ENCODE data around the gene KCNMA1.
"Not testable (repeated sequence)": the region's sequence is repeated elsewhere in the genome, so short reads cannot be mapped to it uniquely, and the experiment has no call there.

Gene KCNMA1

DNA sequence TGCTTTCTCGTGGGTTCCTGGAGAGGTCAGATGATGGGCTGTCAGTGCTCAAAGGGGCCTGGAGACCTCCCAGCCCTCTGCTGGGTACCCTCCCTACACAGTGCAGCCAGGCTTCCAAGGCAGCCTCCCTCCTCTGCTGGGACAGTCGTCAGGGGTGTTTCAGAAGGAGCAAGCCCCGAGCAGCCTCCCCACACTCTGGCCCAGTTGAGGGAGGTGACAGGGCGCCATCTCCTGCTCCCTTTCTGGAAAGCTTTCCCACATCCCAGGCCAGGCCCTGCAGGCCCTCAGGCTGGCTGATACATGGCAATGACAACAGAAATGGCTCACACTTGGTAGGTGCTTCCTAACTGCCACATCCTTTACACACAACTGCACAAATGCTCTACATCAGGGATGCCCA is 32.1 kb downstream of the KCNMA1 start:
- DNase-seq (ENCODE audit: low read depth in 3 of 3), result no peak

GRCh38 chr10:77604941-77605351 is 32.7 kb downstream of the KCNMA1 start:
- no peak for DNase-seq (ENCODE audit: low read depth in 3 of 3)

GRCh38 chr10:77604063-77604462 is 33.5 kb downstream of the KCNMA1 start:
- DNase-seq (ENCODE audit: low read depth in 3 of 3), result no peak

GRCh38 chr10:77603534-77603927 is 34.1 kb downstream of the KCNMA1 start:
- no peak for DNase-seq (ENCODE audit: low read depth in 3 of 3)

DNA sequence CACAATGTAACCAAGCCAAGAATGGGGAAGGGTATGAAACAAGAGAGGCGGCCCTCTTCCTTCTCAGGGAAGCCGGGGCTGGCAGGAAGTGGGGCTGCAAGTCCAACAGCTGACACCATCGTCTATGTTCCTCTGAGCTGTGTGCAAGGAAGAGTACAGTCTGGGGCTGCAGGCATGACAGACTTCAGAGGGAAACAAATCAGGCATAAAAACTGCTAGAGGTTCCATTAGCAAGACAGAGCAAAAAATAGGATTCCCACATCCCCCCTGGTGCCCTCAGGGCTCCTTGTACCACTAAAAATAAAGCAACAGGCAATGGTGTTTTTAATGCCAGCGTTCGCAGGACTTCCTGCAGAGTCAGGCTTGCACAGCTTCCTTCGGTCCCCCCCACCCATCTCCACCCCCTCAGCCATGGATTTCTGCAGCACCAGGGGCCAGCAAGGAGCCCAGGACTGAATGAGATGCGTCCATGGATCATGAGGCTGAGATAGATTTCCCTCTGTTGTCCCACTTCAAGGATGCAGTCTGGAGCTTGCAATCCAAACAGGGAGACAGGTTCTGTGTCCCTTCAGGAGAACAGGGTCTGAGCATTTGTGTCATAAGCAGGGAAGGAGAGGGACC is 34.6 kb downstream of the KCNMA1 start:
- no peak for DNase-seq (ENCODE audit: low read depth in 3 of 3)

DNA sequence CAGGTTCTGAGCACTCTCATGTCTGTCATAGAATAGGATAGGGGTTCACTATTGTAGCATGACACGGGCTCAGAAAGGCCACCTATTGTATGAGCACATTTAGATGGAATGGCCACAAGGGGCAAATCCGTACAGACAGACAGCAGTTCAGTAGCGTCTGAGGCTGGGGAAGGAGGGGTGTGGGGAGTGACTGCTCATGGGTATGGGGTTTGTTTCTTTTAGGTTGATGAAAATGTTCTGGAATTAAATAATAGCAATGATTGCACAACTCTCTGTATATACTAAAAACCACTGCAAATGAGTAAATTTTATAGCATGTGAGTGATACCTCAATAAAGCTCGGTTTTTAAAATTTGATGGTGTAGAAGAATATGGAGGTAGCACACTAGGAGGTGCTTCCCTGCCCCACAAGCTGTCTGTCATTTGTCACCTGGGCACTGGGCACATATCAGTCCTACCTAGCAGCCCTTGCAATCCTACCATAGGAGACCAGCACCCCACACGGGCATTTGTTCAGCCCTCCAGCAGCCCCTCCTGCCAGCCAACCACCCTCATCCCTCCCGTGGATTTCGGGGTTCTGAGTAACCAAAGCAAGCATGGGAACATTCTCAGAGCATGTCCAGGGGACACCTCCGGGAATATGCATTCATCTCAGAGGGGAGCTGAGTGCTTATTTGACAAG is 35.2 kb downstream of the KCNMA1 start:
- no peak for DNase-seq (ENCODE audit: low read depth in 3 of 3)

GRCh38 chr10:77601488-77601887 is 36.1 kb downstream of the KCNMA1 start:
- no peak for DNase-seq (ENCODE audit: low read depth in 3 of 3)

DNA sequence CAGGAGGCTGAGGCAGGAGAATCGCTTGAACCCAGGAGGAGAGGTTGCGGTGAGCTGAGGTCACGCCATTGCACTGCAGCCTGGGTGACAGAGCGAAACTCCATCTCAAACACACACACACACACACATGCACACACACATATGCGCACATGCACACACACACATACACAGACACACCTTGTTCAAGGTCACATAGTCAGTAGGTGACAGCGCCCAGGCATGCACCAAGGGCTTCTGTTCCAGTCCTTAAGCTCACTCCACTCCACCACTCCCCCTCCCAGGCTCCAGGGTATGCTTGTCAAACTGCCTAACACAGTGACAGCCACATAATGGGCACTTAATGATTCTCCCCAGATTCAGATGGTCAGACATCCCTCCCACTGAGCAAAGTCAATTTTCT is 37.0 kb downstream of the KCNMA1 start:
- DNase-seq (ENCODE audit: low read depth in 3 of 3), result no peak

GRCh38 chr10:77599651-77600050 is 38.0 kb downstream of the KCNMA1 start:
- DNase-seq (ENCODE audit: low read depth in 3 of 3), result no peak

DNA sequence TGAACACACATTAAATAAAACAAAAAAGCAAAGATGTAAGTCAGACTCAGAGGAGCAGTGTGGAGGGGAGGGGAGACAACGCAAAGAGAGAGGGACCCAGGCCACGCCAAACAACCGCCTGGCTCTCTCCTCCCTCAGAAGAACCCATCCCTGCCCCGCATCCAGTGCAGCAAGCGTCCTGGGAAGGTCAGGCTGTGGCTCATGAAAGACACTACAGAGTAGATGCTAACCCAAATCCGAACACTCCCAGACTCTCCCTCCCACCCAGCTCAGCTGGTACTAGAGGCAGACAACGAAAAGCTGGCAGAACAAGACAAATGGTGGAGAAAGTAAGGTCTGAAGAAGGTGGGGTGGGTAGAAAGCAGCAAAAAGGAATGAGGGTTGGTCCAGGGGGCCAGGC is 39.0 kb downstream of the KCNMA1 start:
- no peak for DNase-seq (ENCODE audit: low read depth in 3 of 3)

GRCh38 chr10:77597560-77597959 is 40.0 kb downstream of the KCNMA1 start:
- no peak for DNase-seq (ENCODE audit: low read depth in 3 of 3)

DNA sequence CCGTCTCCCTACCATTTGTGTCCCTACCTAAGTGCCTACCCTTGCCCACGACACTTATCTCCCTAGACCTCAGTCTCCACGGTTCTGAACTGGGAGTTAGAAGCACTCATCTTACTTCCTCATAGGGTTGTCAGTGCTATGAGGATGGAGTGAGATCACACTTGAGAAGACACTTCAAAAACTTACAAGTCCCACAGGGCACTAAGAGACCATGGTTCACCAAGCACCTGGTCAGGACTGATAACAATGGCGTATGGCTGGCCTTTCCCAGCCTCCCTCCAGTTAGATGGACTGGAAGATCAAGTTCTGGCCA is 43.2 kb downstream of the KCNMA1 start:
- DNase-seq (ENCODE audit: low read depth in 3 of 3), result no peak

- no peak for DNase-seq (ENCODE audit: low read depth in 3 of 3)
Observed at GRCh38 chr10:77593771-77594470, 43.7 kb downstream of the KCNMA1 start.

GRCh38 chr10:77592946-77593636 is 44.5 kb downstream of the KCNMA1 start:
- DNase-seq (ENCODE audit: low read depth in 3 of 3), result no peak

GRCh38 chr10:77592510-77592909 is 45.1 kb downstream of the KCNMA1 start:
- no peak for DNase-seq (ENCODE audit: low read depth in 3 of 3)

- no peak for DNase-seq (ENCODE audit: low read depth in 3 of 3)
Observed at GRCh38 chr10:77591238-77591880, 46.2 kb downstream of the KCNMA1 start.

DNA sequence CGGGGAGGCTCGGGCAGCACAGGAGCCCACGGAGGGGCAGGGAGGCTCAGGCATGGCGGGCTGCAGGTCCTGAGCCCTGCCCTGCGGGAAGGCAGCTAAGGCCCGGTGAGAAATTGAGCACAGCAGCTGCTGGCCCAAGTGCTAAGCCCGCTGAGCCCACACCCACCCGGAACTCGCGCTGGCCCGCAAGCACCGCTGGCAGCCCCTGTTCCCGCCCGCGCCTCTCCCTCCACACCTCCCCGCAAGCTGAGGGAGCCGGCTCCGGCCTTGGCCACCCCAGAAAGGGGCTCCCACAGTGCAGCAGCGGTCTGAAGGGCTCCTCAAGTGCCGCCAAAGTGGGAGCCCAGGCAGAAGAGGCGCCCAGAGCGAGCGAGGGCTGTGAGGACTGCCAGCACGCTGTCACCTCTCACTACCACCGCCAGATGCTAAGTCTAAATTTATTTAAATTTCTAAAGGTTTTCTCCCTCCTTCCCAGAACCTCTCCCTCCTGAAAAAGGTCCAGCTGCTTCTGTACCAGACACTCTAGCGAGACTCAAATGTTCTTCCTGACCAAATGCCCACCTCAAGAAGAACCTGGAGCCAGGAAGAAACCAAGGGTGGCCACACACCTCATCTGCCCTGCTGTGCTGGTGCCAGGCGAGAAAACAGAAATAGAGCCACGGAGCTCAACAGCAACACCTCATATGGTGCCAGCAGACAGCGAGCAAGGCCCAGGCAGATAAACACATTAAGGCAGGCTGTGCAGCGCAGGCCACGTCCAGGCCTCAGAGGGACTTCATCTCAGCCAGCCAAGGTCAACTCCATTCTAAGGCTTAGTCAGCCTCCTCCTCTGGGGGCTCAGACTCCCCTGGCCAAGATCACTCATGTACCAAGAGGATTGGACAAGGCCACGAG is 47.0 kb downstream of the KCNMA1 start:
- no peak for DNase-seq (ENCODE audit: low read depth in 3 of 3)

DNA sequence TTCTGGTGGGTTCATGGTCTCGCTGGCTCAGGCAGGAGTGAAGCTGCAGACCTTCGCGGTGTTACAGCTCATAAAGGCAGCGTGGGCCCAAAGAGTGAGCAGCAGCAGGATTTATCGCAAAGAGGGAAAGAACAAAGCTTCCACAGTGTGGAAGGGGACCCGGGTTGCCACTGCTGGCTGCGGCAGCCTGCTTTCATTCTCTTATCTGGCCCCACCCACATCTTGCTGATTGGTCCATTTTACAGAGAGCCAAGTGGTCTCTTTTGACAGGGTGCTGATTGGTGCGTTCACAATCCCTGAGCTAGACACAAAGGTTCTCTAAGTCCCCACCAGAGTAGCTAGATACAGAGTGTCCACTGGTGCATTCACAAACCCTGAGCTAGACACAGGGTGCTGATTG is 47.9 kb downstream of the KCNMA1 start:
- not testable (repeated sequence) for DNase-seq (ENCODE audit: low read depth in 3 of 3)

DNA sequence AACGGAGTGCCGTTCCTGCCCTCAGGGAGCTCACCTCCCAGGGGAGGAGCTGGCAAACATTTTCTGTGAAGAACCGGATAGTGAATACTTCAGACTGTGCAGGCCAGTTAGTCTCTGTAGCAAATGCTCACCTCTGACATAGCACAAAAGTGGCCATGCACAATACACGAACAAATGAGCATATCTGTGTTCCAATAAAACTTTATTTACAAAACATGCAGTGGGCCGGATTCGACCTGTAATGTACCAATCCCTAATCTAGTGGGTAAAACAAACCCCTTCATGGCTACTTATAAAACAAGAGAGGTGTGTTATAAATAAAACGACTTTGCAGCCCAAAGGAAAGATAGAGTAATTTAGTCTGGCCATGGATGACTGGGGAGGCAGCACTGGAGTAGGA is 48.7 kb downstream of the KCNMA1 start:
- DNase-seq (ENCODE audit: low read depth in 3 of 3), result no peak

DNA sequence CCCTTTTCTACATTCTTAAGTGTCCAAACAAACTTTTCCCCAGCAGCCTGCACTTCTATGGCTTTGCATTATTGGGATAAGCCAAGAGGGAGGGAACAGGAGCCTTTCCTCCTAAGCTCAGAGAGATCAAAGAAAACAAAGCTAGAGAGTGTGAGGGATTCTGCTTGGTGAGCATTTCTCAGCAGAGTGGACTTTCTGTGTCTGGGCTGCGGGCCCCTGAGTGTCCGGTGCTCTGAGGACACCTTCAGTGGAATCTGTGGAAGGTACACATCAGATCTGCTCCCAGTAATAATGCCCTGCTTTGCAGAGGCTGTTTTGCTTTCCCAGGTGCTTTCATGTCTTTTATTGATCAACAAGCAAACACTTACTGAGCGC is 50.2 kb downstream of the KCNMA1 start:
- DNase-seq (ENCODE audit: low read depth in 3 of 3), result no peak

GRCh38 chr10:77586719-77587415 is 50.7 kb downstream of the KCNMA1 start:
- no peak for DNase-seq (ENCODE audit: low read depth in 3 of 3)

Measured in stimulated activated CD4-positive, alpha-beta T cell treated with anti-CD3 and anti-CD28 coated beads, TNF-alpha, amount 100 ng/mL, for 4 hours (primary cell).